HepG2 (cell line): ENCODE results near the gene TXNRD3. TPM values are rescaled to one million over a fixed set of nuclear protein-coding genes. Genes with fewer than 3 reads are reported as not detected.

ENCODE experiments used
- ATRX ChIP-seq: sonication (generic); formaldehyde crosslinking; IDR thresholded peaks from 2 replicates; pipeline ENCODE4 v1.4.0; 2020; ENCODE audit warnings: missing genetic modification reagents, borderline replicate concordance
- BORCS8-MEF2B ChIP-seq: sonication (generic); formaldehyde crosslinking; IDR thresholded peaks from 2 replicates; pipeline ENCODE4 v1.8.0; 2022; ENCODE audit warnings: mild to moderate bottlenecking, missing genetic modification reagents
- CEBPB ChIP-seq: IDR thresholded peaks from 2 replicates; pipeline ENCODE4 v1.6.1; 2011; ENCODE audit warnings: low read depth, low read length, improper control_type of control experiment, borderline replicate concordance
- CHCHD3 ChIP-seq: sonication (generic); formaldehyde crosslinking; IDR thresholded peaks from 2 replicates; pipeline ENCODE4 v1.8.0; 2022; ENCODE audit warnings: mild to moderate bottlenecking, missing genetic modification reagents, moderate library complexity
- CHD2 ChIP-seq: IDR thresholded peaks from 2 replicates; pipeline ENCODE4 v1.6.1; 2011; ENCODE audit warnings: low read depth, low read length, improper control_type of control experiment
- CHD4 ChIP-seq: fragments of 200-600 bp; sonication (generic); IDR thresholded peaks from 2 replicates; pipeline ENCODE4 v1.7.0; 2017; ENCODE audit warnings: mild to moderate bottlenecking, low read length, borderline replicate concordance
- FOXC1 ChIP-seq: sonication (generic); formaldehyde crosslinking; IDR thresholded peaks from 2 replicates; pipeline ENCODE4 v1.8.0; 2022; ENCODE audit warnings: mild to moderate bottlenecking, missing genetic modification reagents, borderline replicate concordance
- FOXK1 ChIP-seq: sonication (generic); formaldehyde crosslinking; IDR thresholded peaks from 2 replicates; pipeline ENCODE4 v1.4.0; 2020; ENCODE audit warnings: low read depth, missing genetic modification reagents, borderline replicate concordance
- FOXK2 ChIP-seq: fragments of 450-650 bp; IDR thresholded peaks from 2 replicates; pipeline ENCODE4 v1.6.1; 2016
- GPN1 ChIP-seq: sonication (generic); formaldehyde crosslinking; IDR thresholded peaks from 2 replicates; pipeline ENCODE4 v1.5.1; 2020; ENCODE audit warnings: missing genetic modification reagents, borderline replicate concordance
- HOXD1 ChIP-seq: sonication (generic); formaldehyde crosslinking; IDR thresholded peaks from 2 replicates; pipeline ENCODE4 v1.5.0; 2020; ENCODE audit warnings: missing genetic modification reagents
- JUN ChIP-seq: sonication (generic); formaldehyde crosslinking; IDR thresholded peaks from 2 replicates; pipeline ENCODE4 v1.4.0; 2020; ENCODE audit warnings: mild to moderate bottlenecking, missing genetic modification reagents
- KDM6A ChIP-seq: IDR thresholded peaks from 2 replicates; pipeline ENCODE4 v1.6.1; 2016; ENCODE audit warnings: low read depth
- KMT2A ChIP-seq: sonication (generic); formaldehyde crosslinking; IDR thresholded peaks from 2 replicates; pipeline ENCODE4 v1.4.0; 2020; ENCODE audit warnings: missing genetic modification reagents
- LCORL ChIP-seq, 2 experiments: fragments of 450-650 bp in 1 of 2; sonication (generic) in 1 of 2; formaldehyde crosslinking in 1 of 2; IDR thresholded peaks; 2 replicates each; pipeline versions ENCODE4 v1.5.0 to v1.6.1; 2017 to 2020; ENCODE audit warnings: antibody characterized with exemption in 1 of 2, missing genetic modification reagents in 1 of 2
- MED8 ChIP-seq: sonication (generic); formaldehyde crosslinking; IDR thresholded peaks from 2 replicates; pipeline ENCODE4 v1.8.1; 2023; ENCODE audit warnings: mild to moderate bottlenecking, missing genetic modification reagents; ENCODE audit not compliant: insufficient replicate concordance
- NBN ChIP-seq: fragments of 450-650 bp; conservative IDR thresholded peaks from 2 replicates; pipeline ENCODE4 v1.6.1; 2017
- NCOA2 ChIP-seq: sonication (generic); formaldehyde crosslinking; IDR thresholded peaks from 2 replicates; pipeline ENCODE4 v1.8.0; 2022; ENCODE audit warnings: inconsistent platforms
- PAWR ChIP-seq: sonication (generic); formaldehyde crosslinking; IDR thresholded peaks from 2 replicates; pipeline ENCODE4 v1.4.0; 2020; ENCODE audit warnings: missing genetic modification reagents, mild to moderate bottlenecking, borderline replicate concordance
- REPIN1 ChIP-seq: sonication (generic); formaldehyde crosslinking; IDR thresholded peaks from 2 replicates; pipeline ENCODE4 v1.8.0; 2022; ENCODE audit warnings: missing genetic modification reagents, low read depth, mild to moderate bottlenecking, borderline replicate concordance
- RFX3 ChIP-seq: IDR thresholded peaks from 2 replicates; pipeline ENCODE4 v1.6.1; 2016; ENCODE audit warnings: missing biosample characterization, missing genetic modification reagents
- THYN1 ChIP-seq: sonication (generic); formaldehyde crosslinking; IDR thresholded peaks from 2 replicates; pipeline ENCODE4 v1.8.1; 2023; ENCODE audit warnings: low read depth, mild to moderate bottlenecking, moderate library complexity, missing genetic modification reagents, borderline replicate concordance
- ZBTB33 ChIP-seq: sonication (generic); formaldehyde crosslinking; IDR thresholded peaks from 2 replicates; pipeline ENCODE4 v1.4.0; 2020; ENCODE audit warnings: missing genetic modification reagents
- ZBTB7B ChIP-seq: sonication (generic); formaldehyde crosslinking; IDR thresholded peaks from 2 replicates; pipeline ENCODE4 v1.4.0; 2020; ENCODE audit warnings: missing genetic modification reagents
- ZMYM4 ChIP-seq: sonication (generic); formaldehyde crosslinking; IDR thresholded peaks from 2 replicates; pipeline ENCODE4 v1.8.1; 2023; ENCODE audit warnings: mild to moderate bottlenecking, missing genetic modification reagents
- ZNF275 ChIP-seq: sonication (generic); formaldehyde crosslinking; IDR thresholded peaks from 2 replicates; pipeline ENCODE4 v1.8.0; 2022; ENCODE audit warnings: missing genetic modification reagents, mild to moderate bottlenecking, inconsistent platforms, borderline replicate concordance
- ZNF30 ChIP-seq: sonication (generic); formaldehyde crosslinking; IDR thresholded peaks from 2 replicates; pipeline ENCODE4 v1.5.0; 2020; ENCODE audit warnings: mild to moderate bottlenecking, missing genetic modification reagents
- ZNF75D ChIP-seq: sonication (generic); formaldehyde crosslinking; IDR thresholded peaks from 2 replicates; pipeline ENCODE4 v1.8.1; 2023; ENCODE audit warnings: missing genetic modification reagents, mild to moderate bottlenecking, borderline replicate concordance
- ZSCAN12 ChIP-seq: sonication (generic); formaldehyde crosslinking; IDR thresholded peaks from 2 replicates; pipeline ENCODE4 v1.9.0; 2021; ENCODE audit warnings: mild to moderate bottlenecking, missing genetic modification reagents
- polyA plus RNA-seq, 8 experiments: library from polyadenylated mRNA; depleted of rRNA in 3 of 8; stranded (reverse) in 7 of 8; unstranded in 1 of 8; fragments of >200 nt; fragmentation: Illumina TruSeq in 4 of 8; extraction: Trizol in 4 of 8; gene quantifications; 2 replicates each; pipeline versions ENCODE4 v1.2.1 to v1.2.3, GENCODE V29; 2011 to 2016; ENCODE audit warnings: low read depth in 4 of 8, missing spikeins in 1 of 8, mixed read lengths in 1 of 8; ENCODE audit not compliant: insufficient read depth in 1 of 8
- total RNA-seq, 5 experiments: library from RNA; depleted of rRNA; stranded (reverse); fragments of >200 nt; fragmentation: Illumina TruSeq; extraction: Trizol; gene quantifications; 2 replicates each; pipeline ENCODE4 v1.2.3, GENCODE V29; 2016; ENCODE audit warnings: low read depth in 1 of 5

TXNRD3 gene
- total and polyA plus RNA-seq, 2 of the 13 experiments (the other 11 are each of a cell fraction or from before 2014, with no cell fraction given): 4.8 to 20.7 TPM

DNA sequence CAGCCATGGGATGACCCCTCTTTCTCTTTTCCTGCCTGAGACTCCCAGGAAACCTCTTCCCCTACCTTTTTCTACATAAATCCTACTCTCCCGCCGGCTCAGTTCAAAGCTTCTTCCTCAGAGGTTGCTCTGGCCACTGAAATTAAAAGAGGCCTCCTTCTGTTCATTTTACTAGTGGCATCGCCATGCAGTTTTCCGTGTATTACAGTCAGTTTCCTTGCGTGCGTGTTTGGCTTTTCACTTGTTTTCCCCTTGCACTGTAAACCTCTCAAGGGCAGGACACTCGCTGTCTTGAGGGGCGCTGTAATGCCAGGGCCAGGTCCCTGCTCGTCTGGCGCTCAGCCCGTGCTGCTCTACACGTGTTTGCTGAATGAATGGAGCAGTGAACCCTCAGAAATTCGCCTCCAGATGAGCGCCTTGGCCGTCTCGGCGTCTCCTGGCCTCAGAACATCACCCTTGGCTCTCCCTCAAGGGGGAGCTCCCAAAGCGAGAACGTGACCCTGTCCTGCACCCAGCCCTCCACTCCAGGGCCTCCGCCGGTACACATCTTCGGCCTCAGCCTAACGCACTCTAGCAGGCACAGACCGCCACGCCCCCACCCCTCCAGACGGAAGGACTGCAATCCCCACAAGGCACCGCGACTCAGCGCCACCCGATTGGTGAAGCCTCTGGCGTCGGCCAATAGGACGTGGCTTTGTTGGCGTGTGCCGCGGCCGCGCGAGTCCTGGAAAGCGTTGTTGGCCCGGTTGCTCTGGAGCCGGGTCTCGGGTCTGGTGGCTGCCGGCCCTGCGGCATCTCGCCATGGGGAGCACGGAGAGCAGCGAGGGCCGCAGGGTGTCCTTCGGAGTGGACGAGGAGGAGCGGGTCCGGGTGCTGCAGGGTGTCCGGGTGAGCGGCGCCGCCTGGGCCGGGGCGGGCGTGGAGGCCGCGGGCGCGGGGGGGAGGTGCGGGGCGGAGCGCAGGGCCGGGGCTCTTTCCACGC lies 48.9 kb upstream of the TXNRD3 start, which contains the start of gene CHCHD6 (continued):
- 0 out of 2 replicates have a peak, but pooled peaks have one; percentile 48 for TF ChIP-seq ZNF275 (CRISPR knock-in tag)
- no peak for TF ChIP-seq NBN
- peak; percentile 65; the same call in 1 of the 2 replicates for TF ChIP-seq FOXK1
- TF ChIP-seq KMT2A (CRISPR knock-in tag): peak; percentile 76
- TF ChIP-seq MED8 (CRISPR knock-in tag): no peak
- TF ChIP-seq PAWR (CRISPR knock-in tag): no peak
- TF ChIP-seq CHD4: no peak
- TF ChIP-seq THYN1: no peak
- TF ChIP-seq RFX3 (CRISPR knock-in tag): no peak
- TF ChIP-seq BORCS8-MEF2B: peak; percentile 45; the same call in 1 of the 2 replicates
- TF ChIP-seq ZBTB7B (CRISPR knock-in tag): no peak; the same call in 1 of the 2 replicates
- peak; percentile 59; the same call in 1 of the 2 replicates for TF ChIP-seq ZMYM4
- TF ChIP-seq LCORL (IDR thresholded peaks at IDR 0.05): no peak
- TF ChIP-seq LCORL (CRISPR knock-in tag; IDR thresholded peaks at IDR 0.05): peak; percentile 66; the same call in 1 of the 2 replicates
- TF ChIP-seq NCOA2: peak; percentile 29; the same call in 1 of the 2 replicates
- no peak for TF ChIP-seq ZBTB33
- no peak for TF ChIP-seq ATRX (CRISPR knock-in tag)
- TF ChIP-seq ZNF30 (CRISPR knock-in tag): no peak
- TF ChIP-seq HOXD1: no peak
- no peak for TF ChIP-seq CEBPB
- TF ChIP-seq FOXC1 (CRISPR knock-in tag): peak; percentile 57
- no peak for TF ChIP-seq KDM6A (CRISPR knock-in tag)
- no peak for TF ChIP-seq ZSCAN12 (CRISPR knock-in tag)
- TF ChIP-seq FOXK2: no peak
- peak; percentile 78 for TF ChIP-seq CHD2
- TF ChIP-seq REPIN1: peak; percentile 74
- no peak for TF ChIP-seq JUN (CRISPR knock-in tag)
- TF ChIP-seq GPN1 (CRISPR knock-in tag): no peak
- peak; percentile 51 for TF ChIP-seq CHCHD3 (CRISPR knock-in tag)
- no peak for TF ChIP-seq ZNF75D
